Measurements from ENCODE around the gene COQ9.

DNA sequence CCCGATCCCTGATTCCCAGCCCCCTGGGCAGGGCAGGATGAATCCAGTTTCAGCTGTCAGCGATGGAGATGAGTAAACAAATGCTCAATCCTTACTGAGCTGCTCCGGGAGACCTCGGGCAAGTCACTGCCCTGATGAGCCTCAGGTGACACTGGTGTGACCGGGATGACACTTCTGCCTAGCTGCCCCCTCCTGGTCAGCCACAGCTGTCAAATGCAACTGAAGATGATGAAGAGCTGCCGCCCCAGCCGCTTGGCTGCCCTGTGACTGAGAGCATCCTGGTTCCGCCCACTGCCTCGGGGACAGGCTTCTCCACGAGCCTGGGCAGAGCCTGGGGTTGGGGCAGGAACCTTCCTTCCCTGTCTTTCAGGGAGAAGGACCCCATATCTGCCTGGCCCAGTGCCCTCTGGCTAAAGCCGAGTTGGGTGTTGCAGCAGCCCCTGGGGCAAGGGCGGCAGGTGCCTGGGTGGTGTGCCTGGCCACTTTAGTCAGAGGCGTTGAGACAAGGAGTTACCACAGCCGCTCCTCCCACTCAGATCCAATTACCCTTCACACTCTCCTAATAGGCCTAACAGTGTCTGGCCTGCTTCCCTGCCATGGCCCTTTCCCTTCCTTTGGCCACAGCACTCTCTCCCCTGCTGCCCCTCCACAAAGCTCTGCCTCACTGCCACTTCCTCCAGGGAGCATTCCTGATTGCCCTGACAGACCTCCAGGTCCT, 37.2 kb upstream of the COQ9 start:
- TF ChIP-seq, protein P1, sequence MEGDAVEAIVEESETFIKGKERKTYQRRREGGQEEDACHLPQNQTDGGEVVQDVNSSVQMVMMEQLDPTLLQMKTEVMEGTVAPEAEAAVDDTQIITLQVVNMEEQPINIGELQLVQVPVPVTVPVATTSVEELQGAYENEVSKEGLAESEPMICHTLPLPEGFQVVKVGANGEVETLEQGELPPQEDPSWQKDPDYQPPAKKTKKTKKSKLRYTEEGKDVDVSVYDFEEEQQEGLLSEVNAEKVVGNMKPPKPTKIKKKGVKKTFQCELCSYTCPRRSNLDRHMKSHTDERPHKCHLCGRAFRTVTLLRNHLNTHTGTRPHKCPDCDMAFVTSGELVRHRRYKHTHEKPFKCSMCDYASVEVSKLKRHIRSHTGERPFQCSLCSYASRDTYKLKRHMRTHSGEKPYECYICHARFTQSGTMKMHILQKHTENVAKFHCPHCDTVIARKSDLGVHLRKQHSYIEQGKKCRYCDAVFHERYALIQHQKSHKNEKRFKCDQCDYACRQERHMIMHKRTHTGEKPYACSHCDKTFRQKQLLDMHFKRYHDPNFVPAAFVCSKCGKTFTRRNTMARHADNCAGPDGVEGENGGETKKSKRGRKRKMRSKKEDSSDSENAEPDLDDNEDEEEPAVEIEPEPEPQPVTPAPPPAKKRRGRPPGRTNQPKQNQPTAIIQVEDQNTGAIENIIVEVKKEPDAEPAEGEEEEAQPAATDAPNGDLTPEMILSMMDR (conservative IDR thresholded peaks at IDR 0.05 in 1 of 2, IDR thresholded peaks at IDR 0.05 in 1 of 2; ENCODE audit: extremely low read depth in 1 of 2, insufficient read depth in 1 of 2, low read depth in 1 of 2, low read length in 2 of 2) = no peak
- no peak for TF ChIP-seq EZH2 (IDR thresholded peaks at IDR 0.05; ENCODE audit: borderline replicate concordance, low read length)
